ENCODE measurements around the gene STRN3.
"Not testable (repeated sequence)": the region's sequence is repeated elsewhere in the genome, so short reads cannot be mapped to it uniquely, and the experiment has no call there.

The STRN3 gene

GRCh38 chr14:30999038-30999773 lies 27.0 kb downstream of the STRN3 start:
- no peak for DNase-seq

- no peak for DNase-seq
These were observed 28.0 kb downstream of the STRN3 start for GRCh38 chr14:30998100-30998706.

GRCh38 chr14:30996892-30997659 lies 29.1 kb downstream of the STRN3 start:
- DNase-seq: no peak

- no peak for DNase-seq
These were observed 30.5 kb downstream of the STRN3 start for GRCh38 chr14:30995689-30996088.

DNA sequence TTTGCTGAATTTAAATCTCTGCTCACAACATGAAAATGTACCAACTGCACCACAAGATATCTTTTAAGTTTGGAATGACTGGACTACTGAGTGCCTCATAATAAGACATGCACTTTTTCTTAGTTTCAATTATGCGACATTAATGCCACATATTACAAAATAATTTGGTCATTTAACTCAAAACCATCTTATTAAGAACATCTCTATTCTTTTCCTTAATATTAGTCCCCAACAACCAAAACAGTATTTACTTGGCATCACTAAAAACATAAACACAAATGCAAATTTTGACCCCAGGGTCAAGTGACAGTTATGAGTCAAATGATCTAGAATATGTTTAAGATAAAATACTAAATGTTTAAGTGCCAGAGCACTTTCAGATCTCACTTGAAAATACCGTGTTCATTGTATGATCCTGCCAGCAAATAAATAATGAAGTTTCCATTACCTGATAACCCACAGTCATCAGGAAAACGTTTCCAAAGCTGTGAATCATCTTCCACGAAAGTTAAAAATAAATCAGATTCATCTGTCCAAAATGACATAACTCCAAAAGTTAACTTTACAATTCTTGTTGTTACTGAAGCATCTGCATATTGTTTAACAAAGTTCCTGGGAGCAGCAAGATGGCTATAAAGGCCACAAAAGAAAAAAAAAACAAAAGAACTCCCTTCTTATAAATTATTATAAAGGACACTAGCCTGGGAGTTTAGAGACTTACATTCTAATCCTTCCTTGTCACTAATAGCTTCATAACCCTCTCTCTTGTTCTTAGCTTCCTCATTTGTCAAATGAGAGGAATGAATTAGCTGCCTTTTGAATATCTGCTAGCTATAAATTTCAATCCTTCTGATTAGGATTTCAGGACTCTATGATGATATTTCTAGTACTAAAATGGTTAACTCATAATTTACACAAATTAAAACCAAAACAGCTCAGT lies 31.2 kb downstream of the STRN3 start:
- no peak for DNase-seq

DNA sequence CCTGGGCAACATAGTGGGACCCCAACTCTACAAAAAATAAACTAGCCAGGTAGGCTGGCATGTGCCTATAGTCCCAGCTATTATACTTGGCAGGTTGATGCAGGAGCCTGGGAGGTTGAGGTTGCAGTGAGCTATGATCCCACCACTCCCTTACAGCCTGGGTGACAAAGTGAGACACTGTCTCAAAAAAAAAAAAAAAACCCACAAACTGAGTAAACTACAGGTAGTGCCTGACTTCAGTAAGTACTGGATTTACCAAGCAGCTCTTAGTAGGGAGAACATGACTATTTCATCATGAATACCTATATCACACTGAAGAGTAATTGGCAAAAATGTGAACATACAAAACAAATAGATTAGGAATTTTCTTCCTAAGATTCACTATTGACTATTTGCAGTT lies 33.1 kb downstream of the STRN3 start:
- no peak for DNase-seq

GRCh38 chr14:30991408-30991807 lies 34.8 kb downstream of the STRN3 start:
- DNase-seq: no peak

DNA sequence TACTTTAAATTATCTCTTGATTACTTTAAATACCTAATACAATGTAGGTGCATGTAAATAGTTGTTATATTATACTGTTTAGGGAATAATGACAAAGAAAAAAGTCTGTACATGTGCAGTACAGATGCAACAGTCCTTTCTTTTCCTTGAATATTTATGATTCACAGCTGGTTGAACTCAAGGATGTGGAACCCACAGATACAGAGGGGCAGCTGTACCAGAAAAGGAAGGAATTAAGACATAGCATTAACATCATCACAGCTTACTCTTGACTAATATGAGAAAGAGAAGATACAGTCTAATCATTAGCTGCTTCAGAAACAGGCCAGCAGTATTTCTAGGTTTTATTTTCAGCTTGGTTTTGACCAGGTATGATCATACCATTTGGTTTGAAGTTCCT lies 35.4 kb downstream of the STRN3 start:
- DNase-seq: no peak

DNA sequence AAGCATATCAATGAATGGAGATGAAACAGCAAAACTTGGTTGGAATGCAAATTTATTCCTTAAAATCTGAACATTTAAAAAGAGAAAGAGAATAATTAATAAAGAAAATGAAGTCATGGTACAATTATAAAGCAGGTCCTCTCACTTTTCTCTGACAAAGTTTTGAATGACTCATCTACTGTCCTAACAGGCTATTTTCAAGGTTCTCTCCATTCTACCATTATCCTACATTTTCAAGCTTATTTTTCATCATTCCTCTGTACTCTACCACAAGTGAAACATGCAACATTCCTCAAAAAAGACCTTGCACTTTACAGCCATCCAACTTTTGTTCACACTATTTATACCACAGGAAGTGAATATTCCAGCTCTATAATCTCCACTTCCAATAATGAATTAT lies 37.7 kb downstream of the STRN3 start:
- no peak for DNase-seq

DNA sequence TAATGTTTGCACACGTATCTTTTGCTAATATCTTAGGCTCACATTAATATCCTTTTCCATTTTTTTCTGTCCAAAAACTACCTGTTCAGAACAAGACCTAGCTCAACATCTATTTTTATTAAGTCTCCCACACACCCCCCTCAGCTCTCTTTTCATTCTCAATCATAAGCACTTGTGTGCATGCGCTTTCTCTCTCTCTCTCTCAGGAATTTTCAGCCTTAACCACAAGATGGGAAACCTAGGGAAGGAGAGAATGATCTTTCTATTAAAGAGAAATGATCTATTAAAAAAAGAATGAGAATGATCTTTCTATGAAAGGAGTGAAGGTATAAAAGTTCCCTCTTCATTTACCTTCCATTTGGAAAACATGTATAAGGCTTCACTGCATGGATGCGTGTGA lies 40.4 kb downstream of the STRN3 start:
- DNase-seq: no peak

GRCh38 chr14:30983858-30984257 lies 42.3 kb downstream of the STRN3 start:
- no peak for DNase-seq

GRCh38 chr14:30982533-30982932 lies 43.6 kb downstream of the STRN3 start:
- DNase-seq: no peak

GRCh38 chr14:30980980-30981379 lies 45.2 kb downstream of the STRN3 start:
- no peak for DNase-seq

DNA sequence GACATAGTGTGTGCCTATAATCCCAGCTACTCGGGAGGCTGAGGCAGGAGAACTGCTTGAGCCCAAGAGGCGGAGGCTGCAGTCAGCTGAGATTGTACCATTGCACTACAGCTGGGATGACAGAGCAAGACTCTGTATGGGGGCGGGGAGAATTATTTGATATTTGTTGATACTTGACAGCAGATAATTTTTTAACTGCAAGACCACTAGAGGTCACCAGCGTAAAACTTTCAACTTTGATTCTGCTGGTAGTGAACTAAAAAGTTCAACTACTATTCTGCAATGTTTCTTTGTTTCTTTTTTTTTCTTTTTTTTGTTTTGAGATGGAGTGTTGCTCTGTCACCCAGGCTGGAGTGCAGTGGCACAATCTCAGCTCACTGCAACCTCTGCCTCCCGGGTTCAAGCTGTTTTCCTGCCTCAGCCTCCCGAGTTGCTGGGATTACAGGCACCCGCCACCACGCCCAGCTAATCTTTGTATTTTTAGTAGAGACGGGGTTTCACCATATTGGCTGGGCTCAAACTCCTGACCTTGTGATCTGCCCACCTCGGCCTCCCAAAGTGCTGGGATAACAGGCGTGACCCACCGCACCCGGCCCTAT lies 46.0 kb downstream of the STRN3 start:
- peak; percentile 22 for DNase-seq

- no peak for DNase-seq
These were observed 48.4 kb downstream of the STRN3 start for GRCh38 chr14:30977752-30978151.

DNA sequence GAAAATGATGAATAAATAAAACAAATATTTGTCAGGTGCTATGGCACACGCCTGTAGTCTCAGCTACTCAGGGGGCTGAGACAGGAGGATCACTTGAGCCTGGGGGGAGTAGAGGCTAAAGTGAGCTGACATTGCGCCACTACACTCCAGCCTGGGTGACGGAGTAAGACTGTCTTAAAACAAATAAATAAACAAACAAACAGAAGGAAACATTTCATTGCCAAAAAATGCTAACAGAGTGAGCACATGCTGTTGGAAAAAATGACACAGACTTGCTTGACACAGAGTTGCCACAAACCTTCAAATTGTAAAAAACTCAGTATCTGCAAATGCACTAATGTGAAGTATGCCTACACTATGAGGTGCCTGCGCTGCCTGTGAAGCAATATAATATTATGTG lies 51.6 kb downstream of the STRN3 start:
- no peak for DNase-seq

- DNase-seq: no peak
These were observed 53.1 kb downstream of the STRN3 start for GRCh38 chr14:30972882-30973582.

DNA sequence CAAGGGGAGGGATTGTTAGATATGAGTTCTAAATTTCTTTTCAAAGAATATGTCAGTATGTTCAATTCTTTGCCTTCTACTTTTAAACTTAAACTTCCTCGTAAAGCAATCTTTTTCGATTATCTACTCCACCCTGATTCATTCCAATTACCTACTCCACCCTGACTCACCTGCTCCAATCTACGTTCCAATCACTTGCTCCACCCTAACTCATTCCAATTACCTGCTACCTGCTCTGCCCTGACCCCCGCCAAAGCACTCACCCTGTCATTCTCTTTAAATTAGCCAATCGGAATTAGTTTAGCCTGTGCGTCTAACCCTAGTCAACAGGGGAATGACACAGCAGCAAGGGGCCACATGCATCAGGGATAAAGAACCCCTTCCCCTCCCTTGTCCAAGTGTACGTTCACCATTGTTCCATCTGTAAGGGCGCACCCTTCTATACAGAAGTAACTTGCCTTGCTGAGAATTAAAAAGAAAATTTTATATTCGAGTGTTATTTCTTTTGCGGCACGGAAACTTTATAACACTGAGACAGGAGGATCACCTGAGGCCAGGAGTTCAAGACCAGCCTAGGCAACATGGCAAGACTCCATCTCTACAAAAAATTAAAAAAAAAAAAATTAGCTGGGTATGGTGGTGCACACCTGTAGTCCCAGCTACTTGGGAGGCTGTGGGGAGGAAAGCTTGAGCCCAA lies 54.0 kb downstream of the STRN3 start:
- DNase-seq: not testable (repeated sequence)

DNA sequence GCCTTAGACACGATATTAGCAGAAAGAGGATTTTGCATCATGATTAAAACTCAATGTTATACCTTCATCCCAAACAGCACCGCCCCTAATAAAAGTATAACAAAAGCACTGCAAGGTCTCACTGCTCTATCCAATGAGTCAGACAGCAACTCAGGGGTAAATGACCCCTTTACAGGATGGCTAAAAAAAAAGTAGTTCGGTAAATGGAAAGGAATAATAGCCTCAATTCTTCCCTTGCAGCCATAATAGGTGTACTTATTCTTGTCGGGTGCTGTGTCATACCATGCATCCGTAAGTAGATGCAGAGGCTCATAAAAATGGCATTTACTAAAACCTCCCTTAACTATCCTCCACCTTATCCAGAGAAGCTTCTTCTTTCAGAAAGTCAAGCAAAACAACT lies 54.6 kb downstream of the STRN3 start:
- no peak for DNase-seq

GRCh38 chr14:30969796-30970195 lies 56.4 kb downstream of the STRN3 start:
- not testable (repeated sequence) for DNase-seq
